HepG2 (cell line): ENCODE measurements around the gene GGACT. TPM values are rescaled to one million over a fixed set of nuclear protein-coding genes. Genes with fewer than 3 reads are reported as not detected.

Source experiments
- ATAC-seq: fragments of 200-7000 bp; cut with Tn5 transposase; 3 replicates; pipeline ENCODE4 v1.9.1; 2020; ENCODE audit warnings: mild to moderate bottlenecking, moderate library complexity
- BruUV-seq: library from RNA; stranded (reverse); fragments of 400-500 nt; replicated peaks from 2 replicates; lab custom pipeline; 2021; lab: Mats Ljungman, UMichigan
- CTCF ChIA-PET: fragments of 300-600 bp; formaldehyde crosslinking; extraction: SDS; loops from one replicate; lab custom pipeline; 2021; ENCODE audit warnings: low total read pairs, inconsistent platforms, low intra/inter-chr PET ratio; lab: Yijun Ruan, JAX
- POLR2A ChIA-PET: fragments of 350-600 bp; sonication (Branson Sonifier 250); formaldehyde crosslinking; loops from one replicate; lab custom pipeline; 2020; ENCODE audit warnings: antibody characterized with exemption, inconsistent platforms; lab: Yijun Ruan, JAX
- DNase-seq: peaks from one replicate; pipeline ENCODE4 v3.0.0-alpha.2; 2015; ENCODE audit warnings: low spot score
- FAIRE-seq: peaks from 3 replicates; lab custom pipeline; 2011; peaks lifted over from hg19 to GRCh38; lab: Jason Lieb, UNC
- H2AFZ ChIP-seq: one replicate; pipeline ENCODE4 v1.6.1; 2011; ENCODE audit warnings: low read length, inconsistent platforms
- H3K27ac ChIP-seq: fragments of 300-600 bp; 3 replicates; pipeline ENCODE4 v1.8.0; 2011; ENCODE audit warnings: mixed run types, mild to moderate bottlenecking, mixed read lengths, low read length, inconsistent platforms; ENCODE audit not compliant: insufficient read depth; ENCODE audit errors: extremely low read length
- H3K27me3 ChIP-seq, 2 experiments: fragments of 200-600 bp in 1 of 2; 2 replicates in 1 of 2; 3 replicates in 1 of 2; pipeline versions ENCODE4 v1.6.0 to v1.8.0; 2011; ENCODE audit warnings: low read length in 2 of 2, mild to moderate bottlenecking in 2 of 2, moderate library complexity in 2 of 2, inconsistent platforms in 1 of 2; ENCODE audit not compliant: insufficient read depth in 2 of 2, control insufficient read depth in 1 of 2
- H3K36me3 ChIP-seq, 2 experiments: fragments of 200-600 bp in 1 of 2; replicated peaks in 1 of 2; 2 replicates in 1 of 2; 3 replicates in 1 of 2; pipeline versions ENCODE4 v1.5.1 to v1.8.0; 2011; ENCODE audit warnings: low read length in 2 of 2, inconsistent platforms in 1 of 2; ENCODE audit not compliant: insufficient read depth in 2 of 2, control insufficient read depth in 1 of 2
- H3K4me1 ChIP-seq: 2 replicates; pipeline ENCODE4 v1.5.1; 2012; ENCODE audit warnings: low read length, inconsistent platforms; ENCODE audit not compliant: insufficient read depth
- H3K4me2 ChIP-seq: 2 replicates; pipeline ENCODE4 v1.6.0; 2011; ENCODE audit warnings: low read depth, low read length, inconsistent platforms
- H3K4me3 ChIP-seq, 3 experiments: fragments of 200-600 bp in 1 of 3; sonication (generic), shearing (Covaris generic) in 1 of 3; replicated peaks in 1 of 3; 2 replicates each; pipeline ENCODE4 v1.5.1; 2011 to 2016; ENCODE audit warnings: low read length in 3 of 3, inconsistent platforms in 2 of 3, low read depth in 2 of 3, mild to moderate bottlenecking in 2 of 3, control low read depth in 1 of 3, mixed read lengths in 1 of 3; ENCODE audit not compliant: insufficient read depth in 1 of 3
- H3K79me2 ChIP-seq: one replicate; pipeline ENCODE4 v1.6.1; 2011; ENCODE audit warnings: low read length, inconsistent platforms; ENCODE audit not compliant: insufficient read depth
- H3K9ac ChIP-seq: 2 replicates; pipeline ENCODE4 v1.6.0; 2011; ENCODE audit warnings: mild to moderate bottlenecking, low read depth, low read length, inconsistent platforms; ENCODE audit not compliant: insufficient read depth
- H3K9me3 ChIP-seq: 2 replicates; pipeline ENCODE4 v1.5.1; 2012; ENCODE audit warnings: mild to moderate bottlenecking, low read length
- H4K20me1 ChIP-seq: 2 replicates; pipeline ENCODE4 v1.6.0; 2011; ENCODE audit warnings: inconsistent platforms, mild to moderate bottlenecking, low read length, moderate library complexity; ENCODE audit not compliant: insufficient read depth
- ATF3 ChIP-seq: sonication (generic); formaldehyde crosslinking; IDR thresholded peaks from 2 replicates; pipeline ENCODE4 v1.4.0; 2020; ENCODE audit warnings: missing genetic modification reagents
- CBX2 ChIP-seq, 2 experiments: fragments of 200-600 bp in 1 of 2; sonication (generic); formaldehyde crosslinking in 1 of 2; IDR thresholded peaks; 2 replicates each; pipeline versions ENCODE4 v1.7.0 to v1.8.1; 2018 to 2022; ENCODE audit warnings: low read depth in 2 of 2, low read length in 1 of 2, mild to moderate bottlenecking in 1 of 2, missing genetic modification reagents in 1 of 2
- GABPA ChIP-seq, 2 experiments: IDR thresholded peaks; 2 replicates each; pipeline ENCODE4 v1.6.1; 2011 to 2016; ENCODE audit warnings: low read depth in 2 of 2, low read length in 1 of 2, missing biosample characterization in 1 of 2, missing genetic modification characterization in 1 of 2
- HOXA9 ChIP-seq: sonication (generic); formaldehyde crosslinking; IDR thresholded peaks from 2 replicates; pipeline ENCODE4 v1.8.1; 2022; ENCODE audit warnings: missing genetic modification reagents, mild to moderate bottlenecking, moderate library complexity, borderline replicate concordance
- IKZF1 ChIP-seq: fragments of 450-650 bp; IDR thresholded peaks from 2 replicates; pipeline ENCODE4 v1.7.1; 2016
- KMT2B ChIP-seq: IDR thresholded peaks from 2 replicates; pipeline ENCODE4 v1.6.1; 2016; ENCODE audit warnings: missing genetic modification reagents, missing compliant biosample characterization
- PAX8 ChIP-seq: sonication (generic); formaldehyde crosslinking; IDR thresholded peaks from 2 replicates; pipeline ENCODE4 v1.8.0; 2022; ENCODE audit warnings: mild to moderate bottlenecking, missing genetic modification reagents, borderline replicate concordance
- PLRG1 ChIP-seq: fragments of 450-650 bp; conservative IDR thresholded peaks from 2 replicates; pipeline ENCODE4 v1.6.1; 2016
- RXRA ChIP-seq: sonication (generic); formaldehyde crosslinking; IDR thresholded peaks from 2 replicates; pipeline ENCODE4 v1.5.1; 2020; ENCODE audit warnings: missing genetic modification reagents
- SATB2 ChIP-seq: sonication (generic); formaldehyde crosslinking; IDR thresholded peaks from 2 replicates; pipeline ENCODE4 v1.5.0; 2020; ENCODE audit warnings: missing genetic modification reagents
- SRY ChIP-seq: sonication (generic); formaldehyde crosslinking; IDR thresholded peaks from 2 replicates; pipeline ENCODE4 v1.8.0; 2022; ENCODE audit warnings: mild to moderate bottlenecking, missing genetic modification reagents
- TBX2 ChIP-seq: sonication (generic); formaldehyde crosslinking; IDR thresholded peaks from 2 replicates; pipeline ENCODE4 v1.5.0; 2020; ENCODE audit warnings: missing genetic modification reagents, mild to moderate bottlenecking, borderline replicate concordance
- ZBTB26 ChIP-seq: IDR thresholded peaks from 2 replicates; pipeline ENCODE4 v1.6.1; 2016; ENCODE audit warnings: missing compliant biosample characterization, missing genetic modification reagents, borderline replicate concordance
- ZFP36 ChIP-seq: fragments of 150-350 bp; IDR thresholded peaks from 2 replicates; pipeline ENCODE4 v1.6.1; 2018; ENCODE audit warnings: borderline replicate concordance, low read length, low read depth; ENCODE audit not compliant: partially characterized antibody
- ZNF343 ChIP-seq: sonication (generic); formaldehyde crosslinking; IDR thresholded peaks from 2 replicates; pipeline ENCODE4 v1.4.0; 2020; ENCODE audit warnings: mild to moderate bottlenecking, missing genetic modification reagents
- ZNF431 ChIP-seq: sonication (generic); formaldehyde crosslinking; IDR thresholded peaks from 2 replicates; pipeline ENCODE4 v1.9.0; 2022; ENCODE audit warnings: missing genetic modification reagents, low read depth, mild to moderate bottlenecking, borderline replicate concordance
- ZNF546 ChIP-seq: sonication (generic); formaldehyde crosslinking; conservative IDR thresholded peaks from 2 replicates; pipeline ENCODE4 v1.8.1; 2023; ENCODE audit warnings: mild to moderate bottlenecking, missing genetic modification reagents
- ZNF746 ChIP-seq: sonication (generic); formaldehyde crosslinking; IDR thresholded peaks from 2 replicates; pipeline ENCODE4 v1.8.0; 2022; ENCODE audit warnings: mild to moderate bottlenecking, missing genetic modification reagents
- WGBS: methylation state at CpG from one replicate; pipeline ENCODE4 v1.1.6; 2017; ENCODE audit warnings: low lambda C conversion rate; 5-methylcytosine and 5-hydroxymethylcytosine counted together
- in situ Hi-C: cut with HindIII; loops from 2 replicates; pipeline ENCODE4 v1.10.0; 2017; ENCODE audit warnings: low pct_unique_long_range_greater_than_20kb; ENCODE audit not compliant: extremely low pct_ligation_motif_present
- intact Hi-C: fragments of 100-400 bp; cut with micrococcal nuclease; formaldehyde crosslinking; loops from one replicate; pipeline ENCODE4 v1.10.0; 2022; ENCODE audit not compliant: unreplicated experiment
- polyA plus RNA-seq, 8 experiments: library from polyadenylated mRNA; depleted of rRNA in 3 of 8; stranded (reverse) in 7 of 8; unstranded in 1 of 8; fragments of >200 nt; fragmentation: Illumina TruSeq in 4 of 8; extraction: Trizol in 4 of 8; gene quantifications; 2 replicates each; pipeline versions ENCODE4 v1.2.1 to v1.2.3, GENCODE V29; 2011 to 2016; ENCODE audit warnings: low read depth in 4 of 8, missing spikeins in 1 of 8, mixed read lengths in 1 of 8; ENCODE audit not compliant: insufficient read depth in 1 of 8
- total RNA-seq, 5 experiments: library from RNA; depleted of rRNA; stranded (reverse); fragments of >200 nt; fragmentation: Illumina TruSeq; extraction: Trizol; gene quantifications; 2 replicates each; pipeline ENCODE4 v1.2.3, GENCODE V29; 2016; ENCODE audit warnings: low read depth in 1 of 5
- TF ChIP-seq, protein P1 (sequence below): sonication (generic); formaldehyde crosslinking; IDR thresholded peaks from 2 replicates; pipeline ENCODE4 v1.5.1; 2020; ENCODE audit warnings: missing genetic modification reagents, mild to moderate bottlenecking, borderline replicate concordance
- TF ChIP-seq, protein P2 (sequence below): sonication (generic); formaldehyde crosslinking; IDR thresholded peaks from 2 replicates; pipeline ENCODE4 v1.8.0; 2022; ENCODE audit warnings: missing genetic modification reagents, mild to moderate bottlenecking, moderate library complexity, borderline replicate concordance

Gene GGACT
- total and polyA plus RNA-seq, 2 of the 13 experiments (the other 11 are each of a cell fraction or from before 2014, with no cell fraction given), result 1.7 to 1.9 TPM

DNA sequence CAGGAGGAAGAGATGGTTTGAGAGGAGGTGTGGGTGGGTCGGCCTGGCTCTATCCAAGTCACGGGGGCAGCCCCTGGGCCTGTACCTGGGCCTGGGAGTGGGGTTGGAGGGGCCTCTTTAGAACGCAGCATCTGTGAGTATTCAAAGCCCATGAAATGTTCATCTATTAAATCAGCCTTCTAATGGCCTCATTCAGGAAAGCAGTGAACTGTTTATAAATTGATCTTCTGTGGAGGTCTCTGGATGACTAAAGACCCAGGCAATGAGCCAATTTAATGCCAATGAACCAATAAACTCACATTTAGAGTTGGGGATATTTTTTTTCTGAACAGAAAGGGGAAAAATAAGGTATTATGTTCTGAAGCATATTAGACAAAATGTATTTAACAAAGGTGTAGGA lies 19.9 kb upstream of the GGACT start:
- peaks cover 5 to 13% of the 10 kb centered on the region in 2 experiments; a peak in 3 of 5 replicates for H3K36me3 ChIP-seq
- BruUV-seq, result no TSS peak
- intact Hi-C loops, result no loop called here
- H3K4me2 ChIP-seq, result no peak overlapping the region
- in situ Hi-C loops, result no loop called here
- DNase-seq (no peak), ATAC-seq (no peak), FAIRE-seq (no peak)
- H3K79me2 ChIP-seq, result no peaks in the 10 kb centered on the region
- H3K9me3 ChIP-seq, result no peaks in the 10 kb centered on the region
- no peak overlapping the region for H3K9ac ChIP-seq
- WGBS, result 96% methylated on average over 3 of the region's 3 CpGs
- H4K20me1 ChIP-seq, result no peaks in the 10 kb centered on the region
- peaks cover 5% of the 10 kb centered on the region; the same call in 1 of the 2 replicates for H3K4me1 ChIP-seq
- H2AFZ ChIP-seq, result no peak overlapping the region
- H3K27ac ChIP-seq, result no peak overlapping the region
- H3K4me3 ChIP-seq, result no peak overlapping the region
- no peaks in the 10 kb centered on the region for H3K27me3 ChIP-seq
- ChIA-PET POLR2A (no interaction called here), CTCF (no interaction called here)
- TF ChIP-seq ZFP36 (no peak), ZNF431 (CRISPR knock-in tag) (no peak), HOXA9 (CRISPR knock-in tag) (no peak), GABPA (IDR thresholded peaks at IDR 0.05; ENCODE audit: low read depth, low read length) (no peak), GABPA (CRISPR knock-in tag; IDR thresholded peaks at IDR 0.05; ENCODE audit: low read depth) (no peak), ZBTB26 (CRISPR knock-in tag) (no peak), ZNF343 (CRISPR knock-in tag) (no peak), SRY (no peak), PAX8 (CRISPR knock-in tag) (no peak), PLRG1 (no peak), KMT2B (CRISPR knock-in tag) (no peak), ZNF546 (no peak), RXRA (no peak), CBX2 (IDR thresholded peaks at IDR 0.05; ENCODE audit: low read depth, low read length) (no peak), CBX2 (CRISPR knock-in tag; IDR thresholded peaks at IDR 0.05; ENCODE audit: low read depth) (no peak), SATB2 (CRISPR knock-in tag) (no peak), ZNF746 (CRISPR knock-in tag) (no peak), TBX2 (no peak), ATF3 (CRISPR knock-in tag) (no peak), IKZF1 (no peak)
- TF ChIP-seq, protein P1, sequence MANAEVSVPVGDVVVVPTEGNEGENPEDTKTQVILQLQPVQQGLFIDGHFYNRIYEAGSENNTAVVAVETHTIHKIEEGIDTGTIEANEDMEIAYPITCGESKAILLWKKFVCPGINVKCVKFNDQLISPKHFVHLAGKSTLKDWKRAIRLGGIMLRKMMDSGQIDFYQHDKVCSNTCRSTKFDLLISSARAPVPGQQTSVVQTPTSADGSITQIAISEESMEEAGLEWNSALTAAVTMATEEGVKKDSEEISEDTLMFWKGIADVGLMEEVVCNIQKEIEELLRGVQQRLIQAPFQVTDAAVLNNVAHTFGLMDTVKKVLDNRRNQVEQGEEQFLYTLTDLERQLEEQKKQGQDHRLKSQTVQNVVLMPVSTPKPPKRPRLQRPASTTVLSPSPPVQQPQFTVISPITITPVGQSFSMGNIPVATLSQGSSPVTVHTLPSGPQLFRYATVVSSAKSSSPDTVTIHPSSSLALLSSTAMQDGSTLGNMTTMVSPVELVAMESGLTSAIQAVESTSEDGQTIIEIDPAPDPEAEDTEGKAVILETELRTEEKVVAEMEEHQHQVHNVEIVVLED (CRISPR knock-in tag), result no peak
- TF ChIP-seq, protein P2, sequence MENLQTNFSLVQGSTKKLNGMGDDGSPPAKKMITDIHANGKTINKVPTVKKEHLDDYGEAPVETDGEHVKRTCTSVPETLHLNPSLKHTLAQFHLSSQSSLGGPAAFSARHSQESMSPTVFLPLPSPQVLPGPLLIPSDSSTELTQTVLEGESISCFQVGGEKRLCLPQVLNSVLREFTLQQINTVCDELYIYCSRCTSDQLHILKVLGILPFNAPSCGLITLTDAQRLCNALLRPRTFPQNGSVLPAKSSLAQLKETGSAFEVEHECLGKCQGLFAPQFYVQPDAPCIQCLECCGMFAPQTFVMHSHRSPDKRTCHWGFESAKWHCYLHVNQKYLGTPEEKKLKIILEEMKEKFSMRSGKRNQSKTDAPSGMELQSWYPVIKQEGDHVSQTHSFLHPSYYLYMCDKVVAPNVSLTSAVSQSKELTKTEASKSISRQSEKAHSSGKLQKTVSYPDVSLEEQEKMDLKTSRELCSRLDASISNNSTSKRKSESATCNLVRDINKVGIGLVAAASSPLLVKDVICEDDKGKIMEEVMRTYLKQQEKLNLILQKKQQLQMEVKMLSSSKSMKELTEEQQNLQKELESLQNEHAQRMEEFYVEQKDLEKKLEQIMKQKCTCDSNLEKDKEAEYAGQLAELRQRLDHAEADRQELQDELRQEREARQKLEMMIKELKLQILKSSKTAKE (CRISPR knock-in tag), result no peak
